Upper lobe of left lung (tissue), 6 donors: ENCODE results near the gene C22orf42. TPM values are rescaled to one million over a fixed set of nuclear protein-coding genes. Genes with fewer than 3 reads are reported as not detected.
"Not testable (repeated sequence)": the region's sequence is repeated elsewhere in the genome, so short reads cannot be mapped to it uniquely, and the experiment has no call there.

Experiments
- ATAC-seq, 2 donors: fragments of 200-7000 bp; cut with Tn5 transposase; one replicate each; pipeline ENCODE4 v1.9.1; 2022; ENCODE audit warnings: mild to moderate bottlenecking in 2 of 2, moderate library complexity in 2 of 2; ENCODE audit not compliant: low FRiP score in 2 of 2
- DNase-seq, 2 donors: peaks; one replicate each; pipeline ENCODE4 v3.0.0-alpha.2; 2019 to 2020
- H3K27ac ChIP-seq, 4 donors: fragments of 200-600 bp; sonication (generic); one replicate each; pipeline ENCODE4 v1.5.1; 2016 to 2019
- H3K27me3 ChIP-seq, 4 donors: fragments of 200-600 bp; sonication (generic); one replicate each; pipeline ENCODE4 v1.5.1; 2017 to 2019
- H3K36me3 ChIP-seq, 4 donors: fragments of 200-600 bp; sonication (generic); one replicate each; pipeline ENCODE4 v1.5.1; 2016 to 2019
- H3K4me1 ChIP-seq, 4 donors: fragments of 200-600 bp; sonication (generic); one replicate each; pipeline ENCODE4 v1.5.1; 2018 to 2019
- H3K4me3 ChIP-seq, 4 donors: fragments of 200-600 bp; sonication (generic); one replicate each; pipeline ENCODE4 v1.5.1; 2017 to 2019; ENCODE audit warnings: mild to moderate bottlenecking in 2 of 4, moderate library complexity in 1 of 4
- H3K9me3 ChIP-seq, 4 donors: fragments of 200-600 bp; sonication (generic); one replicate each; pipeline ENCODE4 v1.5.1; 2018 to 2019
- CTCF ChIP-seq, 6 experiments: fragments of 450-650 bp in 4 of 6; fragments of 200-600 bp in 2 of 6; sonication (generic) in 2 of 6; IDR thresholded peaks; one replicate each; pipeline ENCODE4 v1.5.1; 2016 to 2019; ENCODE audit warnings: antibody characterized with exemption in 6 of 6
- EP300 ChIP-seq, 4 donors: sonication (generic); formaldehyde crosslinking; IDR thresholded peaks; one replicate each; pipeline ENCODE4 v1.5.1; 2017; ENCODE audit warnings: antibody characterized with exemption in 4 of 4, control low read depth in 2 of 4
- POLR2A ChIP-seq, 4 donors: fragments of 450-650 bp; IDR thresholded peaks; one replicate each; pipeline ENCODE4 v1.5.1; 2016 to 2017; ENCODE audit warnings: antibody characterized with exemption in 4 of 4, mild to moderate bottlenecking in 2 of 4
- POLR2AphosphoS5 ChIP-seq, 2 donors: sonication (generic); formaldehyde crosslinking; IDR thresholded peaks; one replicate each; pipeline ENCODE4 v1.5.1; 2017; ENCODE audit warnings: antibody characterized with exemption in 2 of 2
- WGBS, 2 donors: methylation state at CpG; one replicate each; pipeline ENCODE4 v1.1.5; 2017 to 2018; 5-methylcytosine and 5-hydroxymethylcytosine counted together
- total RNA-seq, 6 donors: library from RNA; depleted of rRNA in 4 of 6; stranded (reverse); fragments of >200 nt in 4 of 6; gene quantifications; one replicate each; pipeline versions ENCODE4 v1.1.0 to v1.2.1, GENCODE V29; 2016 to 2021
- donor health status: DM: no; HTN: no; CAD: no; lungs with moderate emphysema.
- donor health status: DM: no; HTN: yes; CAD: no; lungs with severe emphysema.

Gene C22orf42
- total RNA-seq, 6 donors from 2014 or later: not detected

DNA sequence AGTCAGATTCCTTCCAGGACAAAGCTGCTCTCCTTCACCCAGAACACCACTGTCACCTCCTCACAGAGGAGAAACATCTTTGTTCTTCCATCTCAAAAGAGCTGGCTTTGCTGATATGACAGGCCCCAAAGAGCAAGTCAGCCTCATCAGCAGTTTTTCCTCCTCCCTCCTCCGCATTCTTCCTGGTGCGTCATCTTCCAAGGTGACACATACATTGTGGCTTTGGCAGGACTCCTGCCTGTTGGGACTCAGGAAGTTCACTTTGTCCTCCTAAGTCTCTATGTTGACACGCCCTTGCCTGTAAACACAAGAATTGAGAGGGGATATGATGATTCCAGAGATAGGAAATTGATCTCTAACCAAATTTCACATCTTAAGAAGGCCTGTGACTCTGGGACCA lies 23.1 kb downstream of the C22orf42 start:
- H3K9me3 ChIP-seq, H3K27me3 ChIP-seq, H3K36me3 ChIP-seq, H3K4me3 ChIP-seq, H3K4me1 ChIP-seq, DNase-seq, H3K27ac ChIP-seq, ATAC-seq: not testable (repeated sequence)
- TF ChIP-seq POLR2AphosphoS5 (IDR thresholded peaks at IDR 0.05): peak; percentile 10 to 34
- WGBS, 2 donors: 64 to 82% methylated on average over 3 of the region's 3 CpGs

GRCh38 chr22:32134796-32135195 lies 24.3 kb downstream of the C22orf42 start:
- not testable (repeated sequence) for H3K27ac ChIP-seq

GRCh38 chr22:32132783-32133182 lies 26.3 kb downstream of the C22orf42 start:
- WGBS, 2 donors: 70 to 83% methylated on average over 1 of the region's 1 CpG
- DNase-seq: no peak
- no peaks in the 10 kb centered on the region for H3K27me3 ChIP-seq
- ATAC-seq: no peak
- no peak overlapping the region for H3K27ac ChIP-seq
- TF ChIP-seq CTCF (IDR thresholded peaks at IDR 0.05) (no peak), POLR2A (IDR thresholded peaks at IDR 0.05) (no peak), EP300 (IDR thresholded peaks at IDR 0.05) (no peak), POLR2AphosphoS5 (IDR thresholded peaks at IDR 0.05) (no peak)
- H3K4me3 ChIP-seq: no peak overlapping the region
- H3K9me3 ChIP-seq: no peaks in the 10 kb centered on the region
- no peaks in the 10 kb centered on the region for H3K36me3 ChIP-seq
- H3K4me1 ChIP-seq: peaks cover 0 to 3% (median 0%) of the 10 kb centered on the region in 4 donors

More at GRCh38 chr22:32134796-32135195, 24.3 kb downstream of the C22orf42 start:
- not testable (repeated sequence) for ATAC-seq, H3K9me3 ChIP-seq, H3K36me3 ChIP-seq, H3K4me3 ChIP-seq, H3K4me1 ChIP-seq, H3K27me3 ChIP-seq
- peak in 1 of 2 donors; percentile 43 for DNase-seq
- 91 to 92% methylated on average over 12 to 14 of the region's 14 CpGs for WGBS, 2 donors

DNA sequence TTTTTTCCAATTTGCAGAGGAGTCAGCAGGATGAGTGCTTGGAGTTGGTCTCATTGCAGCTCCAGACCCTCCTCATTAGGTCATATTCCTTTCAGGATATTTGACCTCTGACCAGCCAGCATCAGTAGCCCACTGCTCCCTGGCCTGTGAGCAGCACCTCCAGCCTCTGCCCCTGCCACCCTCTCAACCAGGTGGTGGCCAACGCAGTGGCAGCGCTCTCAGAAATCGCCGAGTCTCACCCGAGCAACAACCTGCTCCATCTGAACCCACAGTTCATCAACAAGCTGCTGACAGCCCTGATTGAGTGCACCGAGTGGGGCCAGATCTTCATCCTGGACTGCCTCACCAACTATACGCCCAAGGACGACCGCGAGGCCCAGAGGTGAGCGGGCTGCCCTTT lies 27.0 kb downstream of the C22orf42 start:
- ATAC-seq: no peak

GRCh38 chr22:32130464-32130863 lies 28.6 kb downstream of the C22orf42 start:
- DNase-seq (no peak), ATAC-seq (no peak)
- no peaks in the 10 kb centered on the region for H3K9me3 ChIP-seq
- TF ChIP-seq CTCF (IDR thresholded peaks at IDR 0.05): no peak
- no peak for TF ChIP-seq POLR2A (IDR thresholded peaks at IDR 0.05)
- no peak for TF ChIP-seq EP300 (IDR thresholded peaks at IDR 0.05)
- 76 to 100% methylated on average over 1 to 2 of the region's 2 CpGs for WGBS, 2 donors
- H3K4me1 ChIP-seq: no peaks in the 10 kb centered on the region
- H3K4me3 ChIP-seq: no peak overlapping the region
- H3K27me3 ChIP-seq: no peaks in the 10 kb centered on the region
- no peak overlapping the region for H3K27ac ChIP-seq
- H3K36me3 ChIP-seq: no peaks in the 10 kb centered on the region

More for the DNA sequence above, 27.0 kb downstream of the C22orf42 start:
- Histone ChIP-seq H3K36me3 (no peaks in the 10 kb centered on the region), H3K4me3 (no peak overlapping the region), H3K4me1 (no peaks in the 10 kb centered on the region), H3K27me3 (no peaks in the 10 kb centered on the region), H3K9me3 (no peaks in the 10 kb centered on the region), H3K27ac (no peak overlapping the region)
- peak in 1 of 2 donors; percentile 44 for DNase-seq
- TF ChIP-seq EP300 (IDR thresholded peaks at IDR 0.05) (no peak), CTCF (IDR thresholded peaks at IDR 0.05) (no peak), POLR2A (IDR thresholded peaks at IDR 0.05) (no peak), POLR2AphosphoS5 (IDR thresholded peaks at IDR 0.05) (no peak)
- 95 to 98% methylated on average over 8 to 11 of the region's 11 CpGs for WGBS, 2 donors

GRCh38 chr22:32127904-32128303 lies 31.2 kb downstream of the C22orf42 start:
- H3K4me1 ChIP-seq: no peaks in the 10 kb centered on the region
- 69 to 74% methylated on average over 3 to 4 of the region's 4 CpGs for WGBS, 2 donors
- no peak overlapping the region for H3K27ac ChIP-seq
- no peaks in the 10 kb centered on the region for H3K27me3 ChIP-seq
- TF ChIP-seq EP300 (IDR thresholded peaks at IDR 0.05) (no peak), POLR2A (IDR thresholded peaks at IDR 0.05) (no peak), CTCF (IDR thresholded peaks at IDR 0.05) (no peak), POLR2AphosphoS5 (IDR thresholded peaks at IDR 0.05) (no peak)
- no peak overlapping the region for H3K4me3 ChIP-seq
- H3K9me3 ChIP-seq: no peaks in the 10 kb centered on the region
- ATAC-seq: no peak
- DNase-seq: peak in 1 of 2 donors; percentile 29
- H3K36me3 ChIP-seq: no peaks in the 10 kb centered on the region
